ENCODE data around the gene SLC36A1.

DNA sequence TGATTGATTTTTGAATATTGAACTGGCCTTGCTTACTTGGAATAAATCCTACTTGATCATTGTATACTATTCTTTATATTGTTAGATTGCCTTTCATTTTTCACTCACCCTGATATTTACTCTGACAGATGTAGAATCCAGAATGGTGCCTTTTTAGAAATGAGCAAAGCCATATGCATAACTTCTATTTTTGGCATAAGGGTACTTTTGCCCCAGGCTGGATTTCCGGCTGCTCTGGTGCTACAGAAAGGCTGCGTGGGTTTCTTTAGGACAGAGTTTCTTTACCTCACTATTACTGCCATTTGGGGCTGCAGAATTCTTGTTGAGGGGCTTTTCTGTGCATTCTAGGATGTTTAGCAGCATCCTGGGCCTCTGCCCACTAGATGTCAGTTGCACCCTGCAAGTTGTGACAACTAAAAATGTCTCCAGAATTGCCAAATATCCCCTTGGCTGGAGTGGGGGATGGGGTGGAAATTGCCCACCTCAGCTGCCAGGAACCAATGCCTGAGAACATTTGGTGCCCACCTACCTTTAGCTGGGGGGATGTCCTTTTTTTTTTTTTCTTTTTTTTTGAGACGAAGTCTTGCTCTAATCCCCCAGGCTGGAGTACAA, 50.1 kb downstream of the SLC36A1 start:
- no peak for TF ChIP-seq RARB (CRISPR knock-in tag; IDR thresholded peaks at IDR 0.05)
- no peak for TF ChIP-seq OSR1 (CRISPR knock-in tag; IDR thresholded peaks at IDR 0.05)
- no peak for TF ChIP-seq CSDC2 (CRISPR knock-in tag; IDR thresholded peaks at IDR 0.05)
- no peak for TF ChIP-seq ZNF8 (CRISPR knock-in tag; IDR thresholded peaks at IDR 0.05)
- no peak for TF ChIP-seq ZC3H10 (CRISPR knock-in tag; IDR thresholded peaks at IDR 0.05)
- TF ChIP-seq, protein P1, sequence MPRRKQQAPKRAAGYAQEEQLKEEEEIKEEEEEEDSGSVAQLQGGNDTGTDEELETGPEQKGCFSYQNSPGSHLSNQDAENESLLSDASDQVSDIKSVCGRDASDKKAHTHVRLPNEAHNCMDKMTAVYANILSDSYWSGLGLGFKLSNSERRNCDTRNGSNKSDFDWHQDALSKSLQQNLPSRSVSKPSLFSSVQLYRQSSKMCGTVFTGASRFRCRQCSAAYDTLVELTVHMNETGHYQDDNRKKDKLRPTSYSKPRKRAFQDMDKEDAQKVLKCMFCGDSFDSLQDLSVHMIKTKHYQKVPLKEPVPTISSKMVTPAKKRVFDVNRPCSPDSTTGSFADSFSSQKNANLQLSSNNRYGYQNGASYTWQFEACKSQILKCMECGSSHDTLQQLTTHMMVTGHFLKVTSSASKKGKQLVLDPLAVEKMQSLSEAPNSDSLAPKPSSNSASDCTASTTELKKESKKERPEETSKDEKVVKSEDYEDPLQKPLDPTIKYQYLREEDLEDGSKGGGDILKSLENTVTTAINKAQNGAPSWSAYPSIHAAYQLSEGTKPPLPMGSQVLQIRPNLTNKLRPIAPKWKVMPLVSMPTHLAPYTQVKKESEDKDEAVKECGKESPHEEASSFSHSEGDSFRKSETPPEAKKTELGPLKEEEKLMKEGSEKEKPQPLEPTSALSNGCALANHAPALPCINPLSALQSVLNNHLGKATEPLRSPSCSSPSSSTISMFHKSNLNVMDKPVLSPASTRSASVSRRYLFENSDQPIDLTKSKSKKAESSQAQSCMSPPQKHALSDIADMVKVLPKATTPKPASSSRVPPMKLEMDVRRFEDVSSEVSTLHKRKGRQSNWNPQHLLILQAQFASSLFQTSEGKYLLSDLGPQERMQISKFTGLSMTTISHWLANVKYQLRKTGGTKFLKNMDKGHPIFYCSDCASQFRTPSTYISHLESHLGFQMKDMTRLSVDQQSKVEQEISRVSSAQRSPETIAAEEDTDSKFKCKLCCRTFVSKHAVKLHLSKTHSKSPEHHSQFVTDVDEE (CRISPR knock-in tag; IDR thresholded peaks at IDR 0.05): no peak
- no peak for TF ChIP-seq ZFP30 (CRISPR knock-in tag; IDR thresholded peaks at IDR 0.05)
